Endothelial cell (in vitro differentiated cells): ENCODE results near the gene FRAT2. TPM values are rescaled to one million over a fixed set of nuclear protein-coding genes. Genes with fewer than 3 reads are reported as not detected.
A peak's percentile ranks its signal among the peaks of the same experiment; 100 is the strongest.
"Not testable (repeated sequence)": the region's sequence is repeated elsewhere in the genome, so short reads cannot be mapped to it uniquely, and the experiment has no call there.

Experiments used
- DNase-seq: peaks from one replicate; pipeline ENCODE4 v3.0.0; 2021; ENCODE audit warnings: low spot score
- H3K27ac Mint-ChIP-seq: one replicate; pipeline ENCODE4 v1.8.0; 2021; ENCODE audit warnings: mixed read lengths, inconsistent platforms; ENCODE audit not compliant: unreplicated experiment
- H3K27me3 Mint-ChIP-seq: one replicate; pipeline ENCODE4 v1.8.0; 2021; ENCODE audit warnings: mild to moderate bottlenecking, moderate library complexity, mixed read lengths, inconsistent platforms; ENCODE audit not compliant: unreplicated experiment
- H3K36me3 Mint-ChIP-seq: one replicate; pipeline ENCODE4 v1.8.0; 2021; ENCODE audit warnings: mild to moderate bottlenecking, low read depth, mixed read lengths, inconsistent platforms; ENCODE audit not compliant: unreplicated experiment
- H3K4me1 Mint-ChIP-seq: one replicate; pipeline ENCODE4 v1.8.0; 2021; ENCODE audit warnings: mild to moderate bottlenecking, mixed read lengths, inconsistent platforms; ENCODE audit not compliant: unreplicated experiment
- H3K4me3 Mint-ChIP-seq: one replicate; pipeline ENCODE4 v1.8.0; 2021; ENCODE audit warnings: mild to moderate bottlenecking, mixed read lengths, inconsistent platforms; ENCODE audit not compliant: unreplicated experiment
- H3K9me3 Mint-ChIP-seq: one replicate; pipeline ENCODE4 v1.8.0; 2021; ENCODE audit warnings: mixed read lengths, inconsistent platforms; ENCODE audit not compliant: unreplicated experiment
- CTCF ChIP-seq: fragments of 200-600 bp; sonication (generic); IDR thresholded peaks from one replicate; pipeline ENCODE4 v1.5.0; 2021; ENCODE audit warnings: antibody characterized with exemption; ENCODE audit not compliant: unreplicated experiment
- total RNA-seq: library from RNA; stranded (reverse); fragmentation: NEBNext Ultra II Directional; extraction: Animal tissue kit (Norgen Biotek cat#: 25700); gene quantifications from one replicate; pipeline ENCODE4 v1.2.1, GENCODE V29; 2021; ENCODE audit not compliant: unreplicated experiment

Gene FRAT2
- total RNA-seq, 1 donor from 2014 or later = 25.6 TPM

DNA sequence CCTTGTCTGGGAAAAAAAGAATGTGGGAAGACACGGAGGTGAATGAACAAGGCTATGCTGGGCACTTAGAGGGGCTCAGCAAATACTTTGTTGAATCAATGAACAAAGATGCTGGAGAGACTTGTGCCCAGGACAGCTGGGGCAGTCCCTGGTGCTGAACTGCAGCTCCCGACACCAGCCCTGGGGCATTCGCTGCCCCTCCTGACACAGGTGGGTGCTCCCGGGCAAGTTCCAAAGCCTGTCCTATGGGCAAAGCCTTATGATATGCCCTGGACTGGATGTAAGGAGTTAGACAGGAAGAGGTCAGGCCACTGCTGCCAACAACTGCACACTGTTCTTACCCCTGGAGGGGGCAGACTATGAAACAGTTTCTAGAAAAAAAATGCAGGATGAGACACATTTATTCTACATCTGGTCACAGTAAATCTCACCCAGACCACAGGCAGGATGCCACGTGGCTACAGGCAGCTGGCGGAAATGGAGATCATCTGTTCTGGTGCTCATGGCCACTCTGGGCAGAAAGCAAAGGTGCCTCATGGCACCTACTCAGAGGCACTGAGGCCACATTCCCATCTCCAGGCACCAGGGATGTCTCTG lies 21.9 kb upstream of the FRAT2 start:
- Mint-ChIP-seq H3K36me3 (peaks cover 5% of the 10 kb centered on the region), H3K27ac (peak overlapping the region; percentile 92), H3K27me3 (peaks cover 8% of the 10 kb centered on the region), H3K4me3 (no peak overlapping the region), H3K9me3 (no peaks in the 10 kb centered on the region), H3K4me1 (peaks cover 13% of the 10 kb centered on the region)
- DNase-seq = no peak
- TF ChIP-seq CTCF = no peak

DNA sequence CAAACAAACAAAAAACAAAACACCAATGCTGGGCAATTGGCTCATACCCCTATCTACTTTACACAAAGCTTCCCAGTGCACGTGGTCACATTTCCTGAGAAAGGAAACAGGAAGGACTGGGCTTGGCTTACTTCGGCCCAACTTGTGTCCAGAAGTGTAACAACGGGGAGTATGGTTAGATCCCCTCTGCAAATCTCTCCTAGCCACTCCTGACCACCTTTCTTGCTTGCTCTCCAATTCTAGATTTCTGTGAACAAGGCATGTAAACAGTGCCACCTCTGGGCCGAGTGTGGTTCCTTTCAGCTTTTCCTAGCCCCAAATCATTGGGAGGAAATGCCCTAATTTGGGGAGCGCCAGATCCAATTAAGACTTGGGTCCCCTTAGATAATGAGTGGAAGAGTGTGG lies 21.0 kb upstream of the FRAT2 start:
- Mint-ChIP-seq H3K27me3 (peaks cover 5% of the 10 kb centered on the region), H3K36me3 (peaks cover 5% of the 10 kb centered on the region), H3K4me3 (peak overlapping the region; percentile 66), H3K9me3 (no peaks in the 10 kb centered on the region), H3K4me1 (peaks cover 13% of the 10 kb centered on the region), H3K27ac (peak overlapping the region; percentile 92)
- peak; percentile 42 for DNase-seq
- no peak for TF ChIP-seq CTCF

DNA sequence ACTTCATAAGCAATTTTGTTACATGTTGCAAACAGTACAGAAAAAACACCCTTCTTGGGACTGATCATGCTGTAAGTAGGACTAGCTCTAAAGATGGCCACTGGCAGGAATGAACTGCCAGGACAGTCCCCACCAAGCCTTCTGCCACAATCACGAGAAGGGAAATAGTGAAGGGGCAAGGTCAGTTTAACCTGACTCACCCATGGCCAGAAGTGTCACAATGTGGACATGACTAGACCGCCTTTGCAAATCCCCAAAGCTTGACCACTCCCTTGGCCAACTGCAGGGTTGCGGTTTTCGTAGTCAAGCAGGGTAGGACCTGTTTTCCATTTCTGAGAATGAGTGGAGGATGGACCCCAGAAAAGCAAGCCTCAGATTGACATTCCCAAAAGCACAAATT lies 19.4 kb upstream of the FRAT2 start:
- H3K4me3 Mint-ChIP-seq = no peak overlapping the region
- peaks cover 6% of the 10 kb centered on the region for H3K27me3 Mint-ChIP-seq
- peaks cover 5% of the 10 kb centered on the region for H3K36me3 Mint-ChIP-seq
- peak overlapping the region; percentile 48 for H3K27ac Mint-ChIP-seq
- no peak for TF ChIP-seq CTCF
- no peak for DNase-seq
- no peaks in the 10 kb centered on the region for H3K9me3 Mint-ChIP-seq
- H3K4me1 Mint-ChIP-seq = peaks cover 13% of the 10 kb centered on the region

DNA sequence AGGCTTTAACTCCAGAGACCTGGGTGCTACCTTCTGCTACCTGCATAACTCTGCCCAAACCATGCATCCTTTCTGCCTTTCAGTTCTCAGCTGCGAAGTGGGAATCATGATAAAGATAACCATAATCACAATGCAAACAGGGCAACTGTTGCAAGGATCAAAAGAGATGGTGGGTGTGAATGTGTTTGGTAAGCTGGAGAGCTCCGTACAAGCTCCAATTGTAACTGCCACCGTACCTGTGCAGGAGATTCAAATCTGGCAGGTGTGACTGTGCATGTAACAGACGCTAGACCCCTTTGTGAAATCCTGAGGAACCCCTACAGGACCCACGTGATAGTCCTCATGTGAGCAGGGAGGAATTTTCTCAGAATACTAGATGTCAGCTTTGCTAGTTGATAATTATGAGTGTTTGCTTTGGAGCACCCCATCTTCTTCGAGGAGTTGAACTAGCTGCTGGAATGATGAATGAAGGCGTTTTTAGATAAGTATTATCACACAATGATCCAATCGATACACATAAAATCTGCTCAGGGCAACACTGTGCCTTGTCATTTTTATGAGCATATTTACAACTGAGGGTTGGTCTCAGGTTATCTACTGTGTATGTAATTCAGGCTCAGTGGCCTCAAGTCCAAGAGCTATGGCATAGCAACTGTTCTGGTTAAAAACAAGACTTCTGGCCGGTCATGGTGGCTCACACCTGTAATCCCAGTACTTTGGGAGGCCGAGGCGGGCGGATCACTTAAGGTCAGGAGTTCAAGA lies 15.4 kb upstream of the FRAT2 start:
- no peaks in the 10 kb centered on the region for H3K36me3 Mint-ChIP-seq
- H3K27me3 Mint-ChIP-seq = peaks cover 6% of the 10 kb centered on the region
- TF ChIP-seq CTCF = no peak
- no peak overlapping the region for H3K4me3 Mint-ChIP-seq
- no peaks in the 10 kb centered on the region for H3K4me1 Mint-ChIP-seq
- H3K27ac Mint-ChIP-seq = no peak overlapping the region
- DNase-seq = no peak
- no peaks in the 10 kb centered on the region for H3K9me3 Mint-ChIP-seq

- no peak overlapping the region for H3K4me3 Mint-ChIP-seq
- no peaks in the 10 kb centered on the region for H3K9me3 Mint-ChIP-seq
- peak overlapping the region; percentile 2 for H3K27ac Mint-ChIP-seq
Observed at GRCh38 chr10:97347317-97347716, 12.8 kb upstream of the FRAT2 start.

GRCh38 chr10:97343664-97344063 lies 9.1 kb upstream of the FRAT2 start:
- H3K27me3 Mint-ChIP-seq, H3K4me1 Mint-ChIP-seq, H3K4me3 Mint-ChIP-seq, DNase-seq, H3K36me3 Mint-ChIP-seq, H3K9me3 Mint-ChIP-seq, H3K27ac Mint-ChIP-seq: not testable (repeated sequence)

More at GRCh38 chr10:97347317-97347716, 12.8 kb upstream of the FRAT2 start:
- peaks cover 10% of the 10 kb centered on the region for H3K27me3 Mint-ChIP-seq
- DNase-seq = no peak
- H3K4me1 Mint-ChIP-seq = no peaks in the 10 kb centered on the region
- no peak for TF ChIP-seq CTCF
- H3K36me3 Mint-ChIP-seq = no peaks in the 10 kb centered on the region
